Fibroblast of lung (primary cell): Measurements from ENCODE around the gene TADA2B.

Experiments
- CTCF ChIP-seq, 2 donors: IDR thresholded peaks in 1 of 2; conservative IDR thresholded peaks in 1 of 2; 1 replicate in 1 of 2; 2 replicates in 1 of 2; pipeline ENCODE4 v1.5.1; 2011 to 2012; ENCODE audit warnings: low read length in 2 of 2, control low read depth in 1 of 2, inconsistent platforms in 1 of 2, low read depth in 1 of 2, mild to moderate bottlenecking in 1 of 2
- EZH2 ChIP-seq: IDR thresholded peaks from 2 replicates; pipeline ENCODE4 v1.5.1; 2012; ENCODE audit warnings: low read length, control low read depth, mild to moderate bottlenecking; ENCODE audit errors: missing control alignments

GRCh38 chr4:7066006-7066405 is 22.8 kb downstream of the TADA2B start:
- no peak for TF ChIP-seq CTCF (conservative IDR thresholded peaks at IDR 0.05 in 1 of 2, IDR thresholded peaks at IDR 0.05 in 1 of 2; ENCODE audit: low read depth in 1 of 2, low read length in 2 of 2)
- no peak for TF ChIP-seq EZH2
